Mesothelial cell of epicardium (in vitro differentiated cells): ENCODE measurements around the gene PYGO1. TPM values are rescaled to one million over a fixed set of nuclear protein-coding genes. Genes with fewer than 3 reads are reported as not detected.
A peak's percentile ranks its signal among the peaks of the same experiment; 100 is the strongest.

Experiments
- DNase-seq, 2 experiments: peaks; one replicate each; pipeline ENCODE4 v3.0.0; 2021; ENCODE audit warnings: low spot score in 2 of 2; ENCODE audit not compliant: unreplicated experiment in 2 of 2
- H3K27ac Mint-ChIP-seq: 2 replicates; pipeline ENCODE4 v1.8.0; 2021; ENCODE audit warnings: mixed read lengths
- H3K27me3 Mint-ChIP-seq: 2 replicates; pipeline ENCODE4 v1.8.0; 2021; ENCODE audit warnings: low read depth, mixed read lengths
- H3K36me3 Mint-ChIP-seq: 2 replicates; pipeline ENCODE4 v1.8.0; 2021; ENCODE audit warnings: mixed read lengths
- H3K4me1 Mint-ChIP-seq: 2 replicates; pipeline ENCODE4 v1.8.0; 2021; ENCODE audit warnings: mixed read lengths
- H3K4me3 Mint-ChIP-seq: 2 replicates; pipeline ENCODE4 v1.8.0; 2021; ENCODE audit warnings: mild to moderate bottlenecking, moderate library complexity, mixed read lengths
- H3K9me3 Mint-ChIP-seq: 2 replicates; pipeline ENCODE4 v1.8.0; 2021; ENCODE audit warnings: mixed read lengths
- CTCF ChIP-seq: fragments of 200-600 bp; sonication (generic); IDR thresholded peaks from one replicate; pipeline ENCODE4 v1.5.0; 2021; ENCODE audit warnings: antibody characterized with exemption; ENCODE audit not compliant: unreplicated experiment
- total RNA-seq: library from RNA; stranded (reverse); gene quantifications from 3 replicates; pipeline ENCODE4 v1.2.1, GENCODE V29; 2021

Gene PYGO1
- total RNA-seq, 1 donor from 2014 or later: 30.6 TPM

- Mint-ChIP-seq H3K27me3 (no peaks in the 10 kb centered on the region), H3K36me3 (peaks cover 1% of the 10 kb centered on the region), H3K4me3 (peak overlapping the region; percentile 81), H3K4me1 (peaks cover 12% of the 10 kb centered on the region), H3K9me3 (no peaks in the 10 kb centered on the region), H3K27ac (peak overlapping the region; percentile 97)
- DNase-seq: no peak
- no peak for TF ChIP-seq CTCF
Measured at GRCh38 chr15:55588815-55589115, 620 bp upstream of the PYGO1 start.

- peak; percentile 55 to 73 for DNase-seq
Measured at GRCh38 chr15:55587321-55588069, 650 bp downstream of the PYGO1 start.

GRCh38 chr15:55586808-55587207 is 1.3 kb downstream of the PYGO1 start:
- Mint-ChIP-seq H3K4me1 (peaks cover 16% of the 10 kb centered on the region), H3K27me3 (no peaks in the 10 kb centered on the region), H3K27ac (no peak overlapping the region), H3K4me3 (no peak overlapping the region), H3K36me3 (peaks cover 2% of the 10 kb centered on the region), H3K9me3 (no peaks in the 10 kb centered on the region)
- no peak for DNase-seq
- no peak for TF ChIP-seq CTCF

More at GRCh38 chr15:55587321-55588069, 650 bp downstream of the PYGO1 start:
- no peak overlapping the region for H3K27ac Mint-ChIP-seq
- peak overlapping the region; percentile 76 for H3K4me3 Mint-ChIP-seq
- no peaks in the 10 kb centered on the region for H3K9me3 Mint-ChIP-seq
- H3K4me1 Mint-ChIP-seq: peaks cover 16% of the 10 kb centered on the region
- H3K27me3 Mint-ChIP-seq: no peaks in the 10 kb centered on the region
- peaks cover 2% of the 10 kb centered on the region for H3K36me3 Mint-ChIP-seq
- TF ChIP-seq CTCF: no peak

GRCh38 chr15:55576943-55577342 is 11.2 kb downstream of the PYGO1 start:
- H3K9me3 Mint-ChIP-seq: peaks cover 7% of the 10 kb centered on the region
- peaks cover 19% of the 10 kb centered on the region for H3K4me1 Mint-ChIP-seq
- no peak overlapping the region for H3K4me3 Mint-ChIP-seq
- H3K27me3 Mint-ChIP-seq: no peaks in the 10 kb centered on the region
- TF ChIP-seq CTCF: no peak
- H3K27ac Mint-ChIP-seq: peak overlapping the region; percentile 17
- no peak for DNase-seq
- peaks cover 10% of the 10 kb centered on the region for H3K36me3 Mint-ChIP-seq

- Mint-ChIP-seq H3K36me3 (peaks cover 31% of the 10 kb centered on the region), H3K9me3 (peaks cover 19% of the 10 kb centered on the region), H3K27me3 (no peaks in the 10 kb centered on the region), H3K4me1 (peaks cover 8% of the 10 kb centered on the region), H3K27ac (no peak overlapping the region), H3K4me3 (no peak overlapping the region)
- DNase-seq: no peak
- TF ChIP-seq CTCF: no peak
Measured at GRCh38 chr15:55574096-55574495, 14.0 kb downstream of the PYGO1 start.
